Mesenteric fat pad (tissue), 1 donor: Measurements from ENCODE around the gene MOSPD3. TPM values are rescaled to one million over a fixed set of nuclear protein-coding genes. Genes with fewer than 3 reads are reported as not detected.

Experiments
- DNase-seq: peaks from one replicate; pipeline ENCODE4 v3.0.0-alpha.2; 2020; ENCODE audit warnings: low spot score
- total RNA-seq: library from RNA; stranded (reverse); fragmentation: NEBNext Ultra II Directional; extraction: Animal tissue kit (Norgen Biotek cat#: 25700); gene quantifications from one replicate; pipeline ENCODE4 v1.2.1, GENCODE V29; 2021
- donor health status: DM: yes; HTN: yes; CAD: no.

MOSPD3 gene
- total RNA-seq, 1 donor from 2014 or later: 12.9 TPM

DNA sequence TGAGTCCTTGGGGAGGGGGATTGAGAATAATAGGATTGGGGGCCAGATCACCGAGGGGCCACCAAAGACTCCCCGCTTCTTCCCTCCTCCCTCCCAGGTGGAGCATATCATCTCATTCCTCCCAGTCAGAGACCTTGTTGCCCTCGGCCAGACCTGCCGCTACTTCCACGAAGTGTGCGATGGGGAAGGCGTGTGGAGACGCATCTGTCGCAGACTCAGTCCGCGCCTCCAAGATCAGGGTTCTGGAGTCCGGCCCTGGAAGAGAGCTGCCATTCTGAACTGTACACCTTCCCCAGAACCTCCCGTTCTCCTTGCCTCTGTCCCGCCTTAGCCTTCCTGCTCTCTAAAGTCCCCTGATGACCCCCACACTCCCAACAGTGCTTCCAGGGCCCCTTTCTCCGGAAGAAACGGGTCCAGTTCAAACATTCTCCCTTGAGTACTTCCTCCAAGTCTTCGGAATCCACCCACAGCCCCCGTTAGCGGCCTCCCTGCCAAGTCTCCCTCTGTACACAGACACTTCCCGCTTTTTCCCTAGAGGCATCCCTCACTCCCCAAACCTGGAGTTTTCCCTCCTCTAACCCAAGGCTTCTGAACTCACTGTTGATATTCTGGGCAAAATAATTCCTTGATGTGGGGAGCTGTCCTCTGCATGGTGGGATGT, 22.1 kb upstream of the MOSPD3 start:
- no peak for DNase-seq

- DNase-seq: no peak
Measured at GRCh38 chr7:100591596-100591995, 20.7 kb upstream of the MOSPD3 start.

GRCh38 chr7:100595188-100595587, 17.2 kb upstream of the MOSPD3 start:
- DNase-seq: no peak

- DNase-seq: no peak
Measured at GRCh38 chr7:100598425-100598824, 13.9 kb upstream of the MOSPD3 start.

GRCh38 chr7:100599911-100600729, 12.2 kb upstream of the MOSPD3 start:
- no peak for DNase-seq

GRCh38 chr7:100600730-100601038, 11.7 kb upstream of the MOSPD3 start:
- no peak for DNase-seq

DNA sequence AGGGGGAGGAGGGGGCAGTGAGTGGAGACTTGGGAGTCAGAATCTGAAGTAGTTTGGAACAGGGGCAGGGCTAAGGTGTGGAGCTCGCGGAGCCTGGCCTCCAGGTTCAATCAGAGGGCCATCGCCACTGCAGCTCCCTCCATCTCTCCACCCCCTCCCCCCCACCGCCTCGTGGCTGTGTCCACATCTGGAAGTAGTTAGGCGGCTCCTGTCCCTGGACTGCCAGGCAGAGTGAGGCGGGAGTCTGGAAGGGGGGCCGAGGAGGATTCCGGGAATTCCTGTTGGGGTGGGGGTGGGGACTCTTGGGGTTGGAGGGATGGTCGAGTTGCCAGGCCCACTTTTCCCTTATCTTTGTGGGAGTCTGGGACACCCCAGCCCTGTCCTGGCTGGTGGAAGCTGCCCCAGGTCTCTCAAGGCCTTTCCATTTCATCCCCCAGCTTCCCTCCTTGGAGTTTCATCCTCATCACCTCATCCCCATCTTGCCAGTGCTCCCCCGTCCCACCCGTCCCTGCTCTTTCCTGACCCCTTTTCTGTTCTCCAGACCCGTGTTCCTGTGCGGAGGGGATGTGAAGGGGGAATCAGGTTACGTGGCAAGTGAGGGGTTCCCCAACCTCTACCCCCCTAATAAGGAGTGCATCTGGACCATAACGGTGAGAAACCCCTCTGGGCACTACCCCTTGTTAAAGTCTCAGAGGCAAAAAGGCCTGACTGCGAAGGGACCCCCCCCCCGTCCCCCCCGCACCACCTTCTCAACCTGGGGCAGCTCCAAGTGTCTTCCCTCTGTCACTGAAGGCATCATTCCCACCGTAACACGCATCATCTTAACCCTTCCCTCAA, 9.2 kb upstream of the MOSPD3 start:
- DNase-seq: no peak

GRCh38 chr7:100603726-100604027, 8.7 kb upstream of the MOSPD3 start:
- DNase-seq: no peak

GRCh38 chr7:100604028-100604975, 8.0 kb upstream of the MOSPD3 start:
- DNase-seq: peak; percentile 94

DNA sequence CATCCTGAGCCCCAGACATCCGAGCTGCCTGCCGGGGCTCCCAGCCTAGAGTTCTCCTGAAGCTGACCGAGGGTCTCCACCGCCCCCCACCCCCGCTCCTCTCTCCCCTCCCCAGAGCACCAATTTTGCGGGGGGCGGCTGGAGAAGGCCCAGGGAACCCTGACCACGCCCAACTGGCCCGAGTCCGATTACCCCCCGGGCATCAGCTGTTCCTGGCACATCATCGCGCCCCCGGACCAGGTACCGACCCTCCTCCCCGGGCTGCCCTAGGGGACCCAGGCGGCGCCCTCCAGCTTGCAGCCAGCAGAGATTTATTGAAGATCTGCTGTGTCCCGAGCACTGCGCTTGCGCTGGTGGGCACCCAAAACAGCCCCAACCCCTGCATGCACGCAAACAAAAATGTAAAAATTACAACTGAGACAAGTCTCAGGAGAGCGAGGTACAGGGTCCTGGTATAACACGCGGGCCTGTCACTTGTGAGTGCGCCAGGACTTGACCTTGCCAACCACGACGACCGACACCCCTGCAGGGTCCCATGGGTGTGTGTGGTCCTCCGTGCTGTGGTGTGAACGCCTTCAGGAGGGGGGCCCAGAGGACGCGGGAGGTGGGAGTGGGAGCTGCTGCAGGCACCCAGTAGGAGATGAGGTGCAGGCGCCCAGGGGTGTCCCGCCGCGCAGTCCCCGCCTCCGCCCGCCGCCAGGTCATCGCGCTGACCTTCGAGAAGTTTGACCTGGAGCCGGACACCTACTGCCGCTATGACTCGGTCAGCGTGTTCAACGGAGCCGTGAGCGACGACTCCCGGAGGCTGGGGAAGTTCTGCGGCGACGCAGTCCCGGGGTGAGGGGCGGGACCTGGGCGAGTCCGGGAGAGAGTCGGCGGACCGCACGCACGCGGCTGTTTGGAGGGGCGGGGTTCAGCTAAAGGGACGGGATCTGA, 7.1 kb upstream of the MOSPD3 start:
- DNase-seq: no peak

DNA sequence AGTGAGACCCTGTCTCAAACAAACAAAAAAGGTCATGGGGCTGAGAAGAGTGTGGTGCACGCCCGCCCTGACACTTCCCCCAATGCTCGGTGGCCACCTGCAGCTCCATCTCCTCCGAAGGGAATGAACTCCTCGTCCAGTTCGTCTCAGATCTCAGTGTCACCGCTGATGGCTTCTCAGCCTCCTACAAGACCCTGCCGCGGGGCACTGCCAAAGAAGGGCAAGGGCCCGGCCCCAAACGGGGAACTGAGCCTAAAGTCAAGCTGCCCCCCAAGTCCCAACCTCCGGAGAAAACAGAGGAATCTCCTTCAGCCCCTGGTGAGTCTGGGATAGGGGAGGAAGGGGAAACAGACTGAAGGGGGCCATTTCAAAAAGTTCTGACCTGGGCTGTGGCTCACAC, 6.0 kb upstream of the MOSPD3 start:
- DNase-seq: no peak

DNA sequence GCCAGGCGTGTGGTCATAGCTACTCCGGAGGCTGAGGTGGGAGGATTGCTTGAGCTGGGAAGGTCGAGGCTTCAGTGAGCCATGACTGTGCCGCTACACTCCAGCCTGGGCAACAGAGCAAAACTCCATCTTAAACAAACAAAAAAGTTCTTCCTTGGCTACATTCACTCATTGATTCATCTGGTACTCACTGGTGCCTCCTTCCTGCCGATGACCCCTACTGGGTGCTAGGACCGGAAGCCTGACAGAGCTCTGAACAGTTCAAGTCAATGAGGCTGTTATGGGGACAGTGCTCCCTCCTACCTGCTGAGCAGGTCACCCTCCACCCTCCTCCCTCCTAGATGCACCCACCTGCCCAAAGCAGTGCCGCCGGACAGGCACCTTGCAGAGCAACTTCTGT, 5.2 kb upstream of the MOSPD3 start:
- DNase-seq: no peak

GRCh38 chr7:100609958-100610357, 2.4 kb upstream of the MOSPD3 start:
- no peak for DNase-seq

GRCh38 chr7:100612730-100613390, 520 bp downstream of the MOSPD3 start:
- DNase-seq: no peak

- DNase-seq: no peak
Measured at GRCh38 chr7:100613412-100614175, 1.3 kb downstream of the MOSPD3 start.

- DNase-seq: no peak
Measured at GRCh38 chr7:100614308-100614861, 2.0 kb downstream of the MOSPD3 start.

GRCh38 chr7:100620239-100620638, 7.9 kb downstream of the MOSPD3 start:
- no peak for DNase-seq

DNA sequence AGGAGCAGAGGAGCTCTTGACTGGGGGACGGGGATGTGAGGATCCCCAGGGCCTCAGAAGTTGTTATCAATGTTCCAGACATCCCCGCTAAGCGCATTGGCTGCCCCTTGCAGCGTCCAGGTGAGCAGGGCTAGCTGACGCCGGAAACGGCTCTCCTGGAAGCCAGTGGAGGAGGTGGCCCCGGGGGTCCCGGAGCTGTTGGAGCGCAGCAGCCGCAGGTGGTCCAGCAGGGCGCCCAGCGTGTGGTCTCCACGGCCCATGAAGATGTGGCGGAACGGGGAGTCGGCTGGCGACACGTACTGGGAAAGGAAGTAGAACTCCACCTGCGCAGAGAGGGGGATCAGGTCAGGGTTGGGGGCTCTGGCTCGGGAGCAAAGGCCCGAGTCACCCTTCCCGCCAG, 8.5 kb downstream of the MOSPD3 start:
- no peak for DNase-seq
